ENCODE measurements around the gene CENPQ.

DNA sequence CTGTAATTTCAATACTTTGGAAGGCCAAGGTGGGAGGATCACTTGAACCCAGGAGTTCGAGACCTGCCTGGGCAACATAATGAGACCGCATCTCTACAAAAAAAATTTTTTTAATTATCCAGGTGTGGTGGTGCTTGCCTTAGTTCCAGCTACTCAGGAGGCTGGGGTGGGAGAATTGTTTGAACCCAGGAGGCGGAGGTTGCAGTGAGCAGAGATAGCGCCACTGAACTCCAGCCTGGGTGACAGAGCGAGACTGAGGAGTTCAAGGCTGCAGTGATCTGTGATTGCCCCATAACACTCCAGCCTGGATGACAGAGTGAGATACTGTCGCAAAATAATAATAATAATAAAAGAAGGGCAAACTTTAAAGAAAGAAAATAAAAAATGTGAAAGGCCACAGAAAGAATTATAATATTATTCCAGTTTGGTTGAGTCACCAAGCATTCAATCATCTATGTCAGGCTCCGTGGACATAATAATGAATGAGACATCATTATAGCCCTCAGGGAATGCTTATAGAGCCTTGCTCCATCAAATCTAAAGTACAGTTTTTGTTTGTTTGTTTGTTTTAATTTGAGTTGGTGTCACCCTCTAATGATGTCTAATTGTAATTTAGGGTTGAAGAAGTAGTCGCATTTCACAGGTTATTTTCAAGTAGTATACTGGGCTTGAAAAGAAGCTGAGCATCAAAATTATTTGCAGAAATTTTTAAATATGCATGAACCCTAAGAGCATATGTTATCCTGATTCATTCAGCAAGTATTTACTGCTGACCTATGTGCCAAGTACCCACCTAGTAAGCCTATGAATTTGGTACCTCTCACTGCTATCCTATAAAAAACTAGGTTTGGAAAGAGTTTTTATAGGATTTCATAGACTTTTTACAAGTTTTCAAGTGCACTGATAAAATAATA, 51.7 kb downstream of the CENPQ start:
- TF ChIP-seq CTCF (IDR thresholded peaks at IDR 0.05) (no peak), POLR2AphosphoS5 (IDR thresholded peaks at IDR 0.05; ENCODE audit: low read depth, low read length) (no peak), SIN3A (IDR thresholded peaks at IDR 0.05; ENCODE audit: borderline replicate concordance, insufficient read depth, low read depth, low read length) (no peak), TCF7L2 (IDR thresholded peaks at IDR 0.05; ENCODE audit: low read depth, low read length) (no peak)
- TF ChIP-seq, protein P1, sequence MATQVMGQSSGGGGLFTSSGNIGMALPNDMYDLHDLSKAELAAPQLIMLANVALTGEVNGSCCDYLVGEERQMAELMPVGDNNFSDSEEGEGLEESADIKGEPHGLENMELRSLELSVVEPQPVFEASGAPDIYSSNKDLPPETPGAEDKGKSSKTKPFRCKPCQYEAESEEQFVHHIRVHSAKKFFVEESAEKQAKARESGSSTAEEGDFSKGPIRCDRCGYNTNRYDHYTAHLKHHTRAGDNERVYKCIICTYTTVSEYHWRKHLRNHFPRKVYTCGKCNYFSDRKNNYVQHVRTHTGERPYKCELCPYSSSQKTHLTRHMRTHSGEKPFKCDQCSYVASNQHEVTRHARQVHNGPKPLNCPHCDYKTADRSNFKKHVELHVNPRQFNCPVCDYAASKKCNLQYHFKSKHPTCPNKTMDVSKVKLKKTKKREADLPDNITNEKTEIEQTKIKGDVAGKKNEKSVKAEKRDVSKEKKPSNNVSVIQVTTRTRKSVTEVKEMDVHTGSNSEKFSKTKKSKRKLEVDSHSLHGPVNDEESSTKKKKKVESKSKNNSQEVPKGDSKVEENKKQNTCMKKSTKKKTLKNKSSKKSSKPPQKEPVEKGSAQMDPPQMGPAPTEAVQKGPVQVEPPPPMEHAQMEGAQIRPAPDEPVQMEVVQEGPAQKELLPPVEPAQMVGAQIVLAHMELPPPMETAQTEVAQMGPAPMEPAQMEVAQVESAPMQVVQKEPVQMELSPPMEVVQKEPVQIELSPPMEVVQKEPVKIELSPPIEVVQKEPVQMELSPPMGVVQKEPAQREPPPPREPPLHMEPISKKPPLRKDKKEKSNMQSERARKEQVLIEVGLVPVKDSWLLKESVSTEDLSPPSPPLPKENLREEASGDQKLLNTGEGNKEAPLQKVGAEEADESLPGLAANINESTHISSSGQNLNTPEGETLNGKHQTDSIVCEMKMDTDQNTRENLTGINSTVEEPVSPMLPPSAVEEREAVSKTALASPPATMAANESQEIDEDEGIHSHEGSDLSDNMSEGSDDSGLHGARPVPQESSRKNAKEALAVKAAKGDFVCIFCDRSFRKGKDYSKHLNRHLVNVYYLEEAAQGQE (IDR thresholded peaks at IDR 0.05; ENCODE audit: insufficient read depth in 1 of 2, low read depth in 2 of 2, low read length in 1 of 2) = no peak

Measured in Panc1 (cell line).